ENCODE results near the gene CDKAL1. TPM values are rescaled to one million over a fixed set of nuclear protein-coding genes. Genes with fewer than 3 reads are reported as not detected.

Gene CDKAL1
- total and polyA plus RNA-seq, 2 of the 13 experiments (the other 11 are each of a cell fraction or from before 2014, with no cell fraction given) = 9.5 to 27.7 TPM

GRCh38 chr6:20630617-20631548 is 96.6 kb downstream of the CDKAL1 start (continued):
- TF ChIP-seq, protein P1, sequence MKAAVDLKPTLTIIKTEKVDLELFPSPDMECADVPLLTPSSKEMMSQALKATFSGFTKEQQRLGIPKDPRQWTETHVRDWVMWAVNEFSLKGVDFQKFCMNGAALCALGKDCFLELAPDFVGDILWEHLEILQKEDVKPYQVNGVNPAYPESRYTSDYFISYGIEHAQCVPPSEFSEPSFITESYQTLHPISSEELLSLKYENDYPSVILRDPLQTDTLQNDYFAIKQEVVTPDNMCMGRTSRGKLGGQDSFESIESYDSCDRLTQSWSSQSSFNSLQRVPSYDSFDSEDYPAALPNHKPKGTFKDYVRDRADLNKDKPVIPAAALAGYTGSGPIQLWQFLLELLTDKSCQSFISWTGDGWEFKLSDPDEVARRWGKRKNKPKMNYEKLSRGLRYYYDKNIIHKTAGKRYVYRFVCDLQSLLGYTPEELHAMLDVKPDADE (CRISPR knock-in tag; IDR thresholded peaks at IDR 0.05) = no peak
- no peak for TF ChIP-seq CBFB (CRISPR knock-in tag; IDR thresholded peaks at IDR 0.05)
- TF ChIP-seq ZNF143 (CRISPR knock-in tag; IDR thresholded peaks at IDR 0.05) = no peak
- peak; percentile 52; the same call in 1 of the 2 replicates for TF ChIP-seq SIX1 (CRISPR knock-in tag; IDR thresholded peaks at IDR 0.05; ENCODE audit: borderline replicate concordance)
- TF ChIP-seq ZNF354B (CRISPR knock-in tag; IDR thresholded peaks at IDR 0.05) = no peak
- TF ChIP-seq ZNF335 (CRISPR knock-in tag; IDR thresholded peaks at IDR 0.05) = peak; percentile 39; the same call in 1 of the 2 replicates
- TF ChIP-seq RARA (CRISPR knock-in tag; IDR thresholded peaks at IDR 0.05) = peak; percentile 74; the same call in 1 of the 2 replicates
- TF ChIP-seq BCL3 (CRISPR knock-in tag; IDR thresholded peaks at IDR 0.05) = no peak
- peak; percentile 80 for TF ChIP-seq CREM (IDR thresholded peaks at IDR 0.05)
- no peak for TF ChIP-seq CREM (CRISPR knock-in tag; IDR thresholded peaks at IDR 0.05)
- TF ChIP-seq ZNF10 (CRISPR knock-in tag; IDR thresholded peaks at IDR 0.05; ENCODE audit: borderline replicate concordance, low read depth) = no peak
- TF ChIP-seq ZNF317 (CRISPR knock-in tag; IDR thresholded peaks at IDR 0.05) = peak; percentile 41; the same call in 1 of the 2 replicates
- TF ChIP-seq, protein P2, sequence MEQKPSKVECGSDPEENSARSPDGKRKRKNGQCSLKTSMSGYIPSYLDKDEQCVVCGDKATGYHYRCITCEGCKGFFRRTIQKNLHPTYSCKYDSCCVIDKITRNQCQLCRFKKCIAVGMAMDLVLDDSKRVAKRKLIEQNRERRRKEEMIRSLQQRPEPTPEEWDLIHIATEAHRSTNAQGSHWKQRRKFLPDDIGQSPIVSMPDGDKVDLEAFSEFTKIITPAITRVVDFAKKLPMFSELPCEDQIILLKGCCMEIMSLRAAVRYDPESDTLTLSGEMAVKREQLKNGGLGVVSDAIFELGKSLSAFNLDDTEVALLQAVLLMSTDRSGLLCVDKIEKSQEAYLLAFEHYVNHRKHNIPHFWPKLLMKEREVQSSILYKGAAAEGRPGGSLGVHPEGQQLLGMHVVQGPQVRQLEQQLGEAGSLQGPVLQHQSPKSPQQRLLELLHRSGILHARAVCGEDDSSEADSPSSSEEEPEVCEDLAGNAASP (CRISPR knock-in tag; IDR thresholded peaks at IDR 0.05; ENCODE audit: borderline replicate concordance) = no peak
- TF ChIP-seq ZNF792 (CRISPR knock-in tag; IDR thresholded peaks at IDR 0.05) = peak; percentile 59; the same call in 1 of the 2 replicates
- 0 out of 2 replicates have a peak, but pooled peaks have one; percentile 31 for TF ChIP-seq PHF21A (CRISPR knock-in tag; IDR thresholded peaks at IDR 0.05)
- TF ChIP-seq ZNF343 (CRISPR knock-in tag; IDR thresholded peaks at IDR 0.05) = no peak
- TF ChIP-seq ARID5B (CRISPR knock-in tag; IDR thresholded peaks at IDR 0.05) = peak; percentile 96
- no peak for TF ChIP-seq MAFG (CRISPR knock-in tag; IDR thresholded peaks at IDR 0.05)
- no peak for TF ChIP-seq NFIB (CRISPR knock-in tag; IDR thresholded peaks at IDR 0.05; ENCODE audit: borderline replicate concordance)
- TF ChIP-seq FOXA1 (IDR thresholded peaks at IDR 0.05) = peak; percentile 74
- TF ChIP-seq FOXA1 (CRISPR knock-in tag; IDR thresholded peaks at IDR 0.05) = peak; percentile 92
- TF ChIP-seq ZNF607 (CRISPR knock-in tag; IDR thresholded peaks at IDR 0.05; ENCODE audit: borderline replicate concordance) = no peak
- TF ChIP-seq GABPB1 (CRISPR knock-in tag; IDR thresholded peaks at IDR 0.05) = no peak
- no peak for TF ChIP-seq RAD51 (IDR thresholded peaks at IDR 0.05; ENCODE audit: borderline replicate concordance)
